NCI-H2227 (cell line): ENCODE measurements around the gene ACOX3.
"Not testable (repeated sequence)": the region's sequence is repeated elsewhere in the genome, so short reads cannot be mapped to it uniquely, and the experiment has no call there.

Experiments used
- DNase-seq: peaks from one replicate; lab custom pipeline; 2025; ENCODE audit not compliant: unreplicated experiment; lab: John Stamatoyannopoulos, UW

The ACOX3 gene

DNA sequence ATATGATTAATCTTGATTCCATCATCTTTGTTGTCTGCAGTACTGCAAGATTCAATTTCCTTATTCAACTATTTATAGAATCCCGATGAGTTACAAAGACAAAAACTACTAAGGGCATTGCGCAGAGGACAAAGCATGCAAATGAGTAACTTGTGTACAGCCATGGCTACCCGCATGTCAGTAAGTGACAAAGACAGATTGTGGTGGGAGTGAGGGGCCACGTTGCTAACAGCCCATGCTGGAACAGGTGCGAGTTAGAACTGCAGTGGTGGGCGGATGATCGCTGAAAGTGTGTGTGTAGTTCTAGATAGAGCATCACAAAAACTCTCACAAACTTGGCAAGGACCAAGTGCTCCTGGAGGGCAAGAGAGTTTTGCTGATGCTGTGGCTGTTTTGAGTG lies 49.5 kb downstream of the ACOX3 start:
- DNase-seq: no peak

DNA sequence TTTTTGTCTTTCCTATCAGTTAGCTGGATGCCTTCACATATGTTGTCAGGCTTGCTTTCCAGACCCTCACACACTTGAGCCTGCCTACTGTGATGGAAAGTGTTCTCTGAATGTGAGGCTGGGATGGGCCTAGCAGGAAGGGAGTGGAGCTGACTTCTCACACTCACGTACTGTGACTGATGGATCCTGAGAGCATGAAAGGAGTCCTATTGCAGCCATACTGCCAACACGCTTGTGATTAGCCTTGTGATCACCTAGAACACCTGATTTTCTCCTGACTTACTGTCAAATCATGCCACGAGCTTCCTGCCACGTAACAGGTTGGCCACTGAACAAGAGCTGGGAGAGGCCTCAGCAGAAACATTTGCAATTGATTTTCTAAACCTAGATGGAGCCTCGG lies 49.9 kb downstream of the ACOX3 start:
- no peak for DNase-seq

DNA sequence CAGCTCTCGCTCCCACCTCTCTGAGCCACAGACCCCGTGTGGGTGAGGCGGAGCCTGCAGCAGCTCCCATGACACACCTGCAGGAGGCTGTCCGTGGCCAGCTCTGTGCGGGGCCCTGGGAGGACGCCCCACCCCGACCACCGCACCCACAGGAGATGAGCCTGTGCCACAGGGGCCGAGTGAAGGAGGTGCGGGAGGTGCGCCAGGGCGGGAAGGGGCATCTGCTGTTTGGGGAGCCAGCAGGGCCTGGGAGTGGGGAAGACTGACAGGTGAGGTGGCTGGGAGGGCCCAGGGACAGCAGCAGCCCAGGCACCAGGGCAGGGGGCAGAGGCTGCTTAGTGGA lies 52.0 kb downstream of the ACOX3 start:
- DNase-seq: no peak

DNA sequence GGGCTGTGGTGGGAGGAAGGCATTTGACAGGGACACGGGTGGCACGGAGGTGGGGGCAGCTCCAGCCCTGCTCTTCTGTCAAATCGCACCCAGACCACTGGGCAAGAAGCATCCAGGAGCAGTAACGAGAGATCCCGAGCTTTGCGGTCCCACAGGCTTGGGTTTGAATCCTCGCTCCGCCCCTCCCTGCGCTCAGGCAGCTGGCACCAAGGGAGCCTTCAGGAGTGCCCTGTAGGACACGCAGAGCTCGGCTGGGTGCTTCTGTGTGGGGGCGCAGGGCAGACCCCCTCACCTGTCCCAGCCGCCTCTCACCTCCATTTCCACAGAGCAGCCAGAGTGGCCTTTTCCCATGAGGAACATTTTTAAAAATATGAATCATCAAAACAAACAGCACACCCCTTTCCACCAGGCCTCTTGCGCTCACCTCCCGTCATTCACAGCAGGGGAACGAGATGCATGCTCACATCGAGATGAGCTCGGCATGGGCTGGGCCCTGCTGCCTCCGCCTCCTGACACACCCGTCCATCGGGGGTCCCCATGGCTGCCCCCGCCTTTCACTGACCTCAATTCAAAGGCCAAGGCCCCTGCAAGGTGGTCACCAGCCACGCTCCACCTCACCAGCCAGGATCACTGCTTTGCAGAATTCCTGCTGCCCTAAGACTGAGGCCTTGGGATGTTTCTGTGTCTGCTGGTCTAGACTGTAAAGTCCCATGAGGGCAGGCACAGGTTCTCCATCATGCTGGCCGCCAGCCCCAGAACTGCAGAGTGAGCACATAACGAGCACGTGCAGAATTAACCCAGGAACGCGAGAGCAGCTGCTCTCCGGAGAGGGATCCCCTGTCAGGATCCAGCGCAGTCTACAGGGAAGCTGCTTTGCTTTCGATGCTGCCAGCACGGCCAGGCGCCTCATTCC lies 52.7 kb downstream of the ACOX3 start:
- no peak for DNase-seq

DNA sequence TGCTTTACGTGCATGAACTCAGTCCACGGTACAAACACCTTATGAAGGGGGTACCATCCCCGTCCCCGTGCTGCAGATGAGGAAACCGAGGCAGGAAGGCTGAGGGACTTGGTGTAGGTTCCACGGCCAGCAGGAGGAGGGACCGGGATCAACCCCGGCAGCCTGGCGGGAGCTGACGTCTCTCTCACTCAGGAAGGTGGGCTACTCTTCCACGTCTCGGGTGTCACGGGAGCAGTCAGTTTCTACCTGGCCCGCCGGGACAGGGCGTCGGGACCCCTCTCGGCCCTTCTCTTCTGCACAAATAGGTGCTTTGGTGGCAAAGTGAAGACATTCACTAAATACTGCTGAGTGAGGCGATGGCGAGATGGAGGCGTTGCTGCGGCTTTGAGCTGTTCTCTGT lies 53.3 kb downstream of the ACOX3 start:
- no peak for DNase-seq

DNA sequence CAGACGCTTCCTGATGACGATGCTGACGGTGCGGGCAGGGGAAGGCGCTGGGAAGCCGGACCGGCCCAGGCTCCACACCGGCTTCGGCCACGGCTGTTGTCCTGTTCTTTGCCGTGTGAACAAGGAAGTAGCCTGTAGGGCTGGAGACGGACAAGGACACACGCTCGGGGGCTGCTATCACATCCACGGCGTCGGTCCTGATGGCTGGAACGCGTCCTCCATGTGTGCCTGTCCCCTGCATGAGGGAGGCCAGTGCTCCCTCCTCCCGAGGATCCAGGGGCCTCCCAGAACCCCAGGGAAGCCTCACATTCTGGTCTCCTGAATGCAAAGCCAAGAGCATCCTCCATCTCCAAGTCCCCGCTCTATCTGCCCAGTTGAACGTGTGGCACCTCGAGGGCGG lies 53.8 kb downstream of the ACOX3 start:
- DNase-seq: no peak

DNA sequence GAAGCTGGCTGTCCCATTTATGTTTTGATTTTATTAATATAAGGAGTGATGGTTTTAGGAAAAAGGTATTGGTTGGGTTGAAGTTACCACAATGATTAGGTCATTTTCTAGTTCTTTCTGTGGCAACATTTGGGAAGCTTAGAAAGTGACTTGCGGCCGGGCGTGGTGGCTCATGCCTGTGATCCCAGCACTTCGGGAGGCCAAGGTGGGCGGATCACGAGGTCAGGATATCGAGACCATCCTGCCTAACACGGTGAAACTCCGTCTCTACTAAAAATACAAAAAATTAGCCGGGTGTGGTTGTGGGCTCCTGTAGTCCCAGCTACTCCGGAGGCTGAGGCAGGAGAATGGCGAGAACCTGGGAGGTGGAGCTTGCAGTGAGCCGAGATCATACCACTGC lies 54.4 kb downstream of the ACOX3 start:
- not testable (repeated sequence) for DNase-seq

DNA sequence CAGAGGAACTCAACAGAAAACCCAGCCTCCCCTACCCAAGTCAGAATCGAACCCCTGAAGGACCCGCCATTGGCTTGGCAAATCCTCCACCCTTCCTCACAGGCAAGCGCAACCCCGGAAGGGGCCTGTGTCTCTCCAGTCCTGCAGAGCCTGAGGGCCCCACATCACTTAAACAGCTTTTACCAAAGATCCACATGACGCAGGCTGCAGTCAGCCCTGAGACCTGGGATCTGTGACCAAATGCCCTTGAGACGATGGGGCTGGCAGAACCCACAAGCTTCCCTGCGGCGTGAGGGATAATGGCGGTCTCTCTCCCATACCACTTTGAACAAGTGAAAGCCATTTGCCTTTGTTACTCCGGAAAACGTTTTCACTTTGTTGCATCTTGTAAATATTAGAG lies 54.9 kb downstream of the ACOX3 start:
- no peak for DNase-seq

DNA sequence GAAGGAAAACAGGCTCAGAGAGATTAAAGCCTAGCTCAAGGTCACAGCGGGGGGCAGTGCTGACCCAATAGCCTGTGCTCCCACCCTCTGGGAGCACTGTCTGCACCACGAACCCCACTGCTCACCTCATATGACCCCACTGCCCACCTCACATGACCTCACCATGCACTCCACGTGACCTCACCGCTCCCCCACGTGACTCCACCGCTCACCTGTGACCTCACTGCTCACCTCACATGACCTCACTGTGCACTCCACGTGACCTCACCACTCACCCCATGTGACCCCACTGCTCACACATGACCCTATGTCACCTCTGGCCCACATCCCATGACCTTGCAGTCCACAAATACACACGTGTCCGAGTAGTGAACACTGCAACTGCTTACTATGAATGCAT lies 55.4 kb downstream of the ACOX3 start:
- no peak for DNase-seq

DNA sequence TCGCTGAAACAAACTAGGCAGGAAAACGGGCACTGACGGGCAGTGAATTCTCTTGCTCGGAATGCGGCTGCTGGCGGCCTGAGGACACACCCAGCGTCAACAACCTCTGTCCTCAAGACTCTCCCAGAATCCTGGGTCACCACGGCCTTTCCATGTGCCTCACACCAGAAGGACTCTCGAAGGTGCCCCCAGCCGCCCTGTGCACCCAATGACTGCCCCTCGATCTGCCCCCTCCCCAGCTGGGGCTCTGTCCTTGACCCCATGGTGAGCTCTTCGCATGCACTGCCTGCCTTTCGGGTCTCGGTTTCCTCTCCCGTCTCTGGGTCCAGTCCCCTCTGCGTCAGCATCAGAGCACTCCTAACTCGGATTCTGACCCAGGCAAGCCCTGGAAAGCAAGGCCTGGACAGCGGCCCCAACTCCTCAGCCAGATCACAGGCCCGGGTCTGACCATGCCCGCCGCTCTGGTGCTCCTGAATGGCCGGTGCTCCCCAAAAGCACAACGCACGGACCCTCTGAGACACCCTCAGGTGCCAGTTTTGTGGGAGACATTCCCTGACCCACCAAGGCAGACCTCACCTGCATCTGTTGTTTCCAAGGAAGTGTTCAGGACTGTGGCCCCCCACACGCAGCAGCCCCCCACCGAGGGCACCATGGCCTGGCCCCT lies 56.0 kb downstream of the ACOX3 start:
- DNase-seq: no peak

DNA sequence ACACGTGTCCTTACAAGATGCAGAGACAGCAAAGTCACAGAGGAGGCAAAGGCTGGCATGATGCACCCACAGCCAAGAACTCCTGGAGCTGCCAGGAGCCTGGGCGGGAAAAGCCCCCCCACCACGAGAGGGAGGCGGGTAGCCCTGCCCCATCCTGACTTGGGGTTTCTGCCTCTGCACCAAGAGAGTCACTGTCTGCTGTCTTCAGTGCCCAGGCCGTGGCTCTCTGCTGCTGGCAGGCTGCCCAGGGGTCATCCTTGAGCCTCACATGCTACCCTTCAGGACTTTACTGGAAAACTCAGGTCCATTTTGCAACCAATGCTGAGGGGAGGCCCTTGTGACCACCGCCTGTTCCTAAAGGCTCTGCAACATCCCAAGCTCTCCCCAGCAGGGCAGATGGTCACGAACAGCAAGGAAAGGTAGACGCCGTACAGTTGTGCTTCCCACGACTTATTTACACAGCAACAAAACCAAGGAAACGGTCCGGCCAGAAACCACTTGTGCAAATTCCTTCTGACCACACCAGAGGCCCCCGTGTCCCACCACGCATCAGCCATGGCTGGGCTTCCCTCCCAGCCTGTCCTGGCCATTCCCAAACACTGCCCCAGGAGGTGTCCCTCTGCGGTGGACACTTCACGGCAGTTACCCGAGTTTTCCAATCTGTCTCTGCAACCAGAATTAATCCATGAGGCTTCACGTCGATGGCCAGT lies 56.9 kb downstream of the ACOX3 start:
- DNase-seq: no peak

DNA sequence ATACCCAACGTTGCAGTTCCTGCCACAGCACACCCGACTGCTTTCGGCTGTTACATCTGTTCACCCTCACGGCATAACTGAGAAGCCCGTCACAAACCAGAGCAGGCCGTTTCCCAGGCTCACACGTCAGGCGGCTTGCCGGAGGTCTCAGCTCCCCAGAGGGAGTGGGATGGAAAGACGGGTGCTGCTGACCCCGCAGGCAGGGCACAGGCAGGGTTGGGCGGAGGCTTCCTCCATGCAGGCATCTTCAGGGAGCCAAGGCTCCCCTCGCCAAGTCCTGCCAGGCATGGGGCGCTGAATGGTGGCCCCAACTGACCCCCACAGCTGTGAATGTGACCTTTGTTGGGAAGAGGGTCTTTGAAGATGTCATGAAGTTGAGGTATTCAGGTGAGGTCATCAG lies 57.5 kb downstream of the ACOX3 start:
- no peak for DNase-seq

DNA sequence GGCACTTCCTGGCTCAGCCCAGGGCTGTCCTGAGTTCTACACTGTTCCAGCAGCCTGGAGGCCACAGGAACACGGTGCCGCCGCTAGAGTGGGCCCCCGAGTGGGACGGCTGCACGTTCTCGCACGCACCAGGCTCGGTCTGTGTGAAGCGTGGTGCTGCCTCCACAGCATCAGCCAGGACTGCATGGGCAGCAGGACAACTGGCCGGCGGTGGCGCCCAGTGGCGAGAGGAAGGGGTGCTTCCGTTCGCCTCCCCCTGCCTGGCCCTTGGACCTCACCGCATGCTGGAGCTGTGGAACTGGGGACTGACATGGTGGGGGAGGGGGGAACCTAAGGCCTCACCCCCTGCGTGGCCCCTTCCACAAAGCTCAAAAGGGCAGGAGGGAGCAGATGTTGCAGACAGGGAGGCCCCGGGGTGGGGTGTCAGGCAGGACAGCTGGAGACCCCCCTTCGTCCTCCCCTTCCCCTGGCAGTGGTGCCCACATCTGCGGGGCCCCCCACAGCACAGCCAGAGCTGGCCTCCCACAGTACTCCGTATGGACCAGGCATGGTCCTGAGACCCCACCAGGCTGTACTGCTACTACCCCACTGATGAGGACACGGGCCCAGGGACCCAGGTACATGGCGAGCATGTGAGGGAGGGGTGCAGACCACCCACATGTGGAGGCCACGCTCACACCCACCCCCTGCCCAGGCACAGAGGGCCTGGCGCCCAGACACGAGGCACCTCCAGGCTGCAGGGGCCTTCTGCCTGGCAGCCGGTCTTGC lies 58.5 kb downstream of the ACOX3 start:
- DNase-seq: no peak

DNA sequence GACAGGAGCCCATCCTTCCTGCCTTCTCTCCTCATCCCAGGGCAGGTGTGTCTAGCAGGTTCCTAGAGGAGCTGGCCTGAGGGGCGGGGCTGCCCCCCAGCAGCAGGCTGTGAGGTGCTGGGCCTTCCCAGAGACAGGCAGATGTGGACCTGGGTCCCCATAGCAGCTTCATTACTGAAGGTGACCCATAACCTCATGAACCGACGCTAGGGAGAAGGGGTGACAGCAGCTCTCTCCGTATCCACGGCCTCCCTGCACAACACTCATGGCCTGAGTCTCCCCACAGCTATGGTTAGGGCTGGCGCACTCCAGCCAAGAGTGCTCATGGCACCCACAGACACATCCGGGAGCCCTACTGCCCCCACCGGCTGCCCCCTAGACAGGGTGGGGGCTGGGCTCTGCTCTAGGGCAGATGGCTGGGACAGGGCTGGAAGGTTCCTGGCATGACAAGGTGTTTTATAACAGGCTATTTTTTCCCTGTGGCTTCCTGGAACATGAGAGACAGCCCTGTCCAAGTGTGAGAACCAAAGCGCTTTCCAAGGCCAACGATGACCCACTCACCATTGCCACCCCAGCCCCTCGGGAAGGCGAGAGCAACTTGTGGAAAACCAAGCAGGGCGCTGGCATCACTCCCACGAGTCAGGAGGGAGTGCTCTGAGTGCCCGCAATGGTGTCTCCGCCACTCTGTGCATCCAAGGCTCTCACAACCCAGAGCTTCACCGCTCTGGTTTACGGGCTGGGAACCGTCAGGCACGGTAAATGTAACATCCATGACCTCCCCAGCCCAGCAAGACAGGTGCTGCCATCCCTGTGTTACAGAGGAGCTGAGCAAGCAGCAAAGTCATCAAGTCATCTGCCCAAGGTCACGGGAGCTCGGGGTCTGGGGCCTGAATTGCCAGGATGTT lies 59.8 kb downstream of the ACOX3 start:
- no peak for DNase-seq

DNA sequence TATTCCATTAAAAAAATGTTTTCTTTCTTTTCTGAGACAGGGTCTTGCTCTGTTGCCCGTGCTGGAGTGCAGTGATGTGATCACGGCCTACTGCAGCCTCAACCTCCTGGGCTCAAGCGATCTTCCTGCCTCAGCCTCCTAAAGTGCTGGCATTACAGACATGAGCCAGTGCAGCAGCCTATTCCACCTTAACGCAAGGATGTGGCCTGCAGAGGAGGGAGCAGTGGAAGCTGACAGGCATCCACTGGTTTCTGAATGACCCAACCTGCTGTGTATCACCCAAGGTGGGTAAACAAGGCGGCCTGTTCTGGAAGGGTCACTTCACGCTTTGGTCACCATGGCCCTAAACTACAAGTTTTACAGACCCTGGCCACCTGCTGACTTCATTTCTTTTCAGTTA lies 60.8 kb downstream of the ACOX3 start:
- DNase-seq: no peak

DNA sequence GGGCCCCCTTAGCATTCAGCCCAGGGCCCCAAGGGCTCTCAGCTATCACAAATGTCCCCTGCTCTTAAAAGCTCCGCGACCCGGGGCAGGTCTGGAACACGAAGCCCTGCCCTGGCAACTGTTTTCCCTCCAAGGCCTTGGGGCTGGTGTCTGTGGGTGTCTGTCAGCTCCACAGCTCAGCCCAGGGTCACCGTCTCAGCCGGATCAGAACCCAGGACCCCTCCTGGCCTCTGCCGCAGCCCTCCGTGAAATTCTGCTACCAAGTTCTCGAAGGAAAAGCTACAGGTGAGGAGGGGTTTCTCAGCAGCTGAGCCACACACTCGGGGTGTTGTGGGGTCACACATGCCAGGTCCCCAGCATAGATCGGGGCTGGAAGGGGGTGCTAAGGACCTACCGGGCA lies 61.2 kb downstream of the ACOX3 start:
- DNase-seq: no peak

DNA sequence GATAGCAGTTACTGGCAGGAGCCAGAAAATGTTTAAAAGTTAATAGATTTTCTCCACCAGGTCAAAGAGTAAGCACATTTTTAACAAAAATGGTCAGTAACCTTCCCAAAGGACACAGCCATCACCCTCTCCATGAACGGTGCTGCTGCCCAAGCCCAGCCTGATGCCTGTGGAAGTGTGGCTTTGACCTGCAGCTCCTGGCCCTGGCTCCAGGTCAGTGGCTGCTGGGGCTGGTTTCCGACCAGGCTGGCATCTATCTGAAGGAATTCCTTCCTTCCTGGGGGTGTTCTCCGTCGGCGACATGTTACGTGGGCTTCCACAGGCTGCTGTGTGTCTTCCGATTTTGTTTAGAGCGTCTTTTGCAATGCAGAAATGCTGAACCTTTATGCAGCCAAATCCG lies 61.7 kb downstream of the ACOX3 start:
- DNase-seq: no peak

DNA sequence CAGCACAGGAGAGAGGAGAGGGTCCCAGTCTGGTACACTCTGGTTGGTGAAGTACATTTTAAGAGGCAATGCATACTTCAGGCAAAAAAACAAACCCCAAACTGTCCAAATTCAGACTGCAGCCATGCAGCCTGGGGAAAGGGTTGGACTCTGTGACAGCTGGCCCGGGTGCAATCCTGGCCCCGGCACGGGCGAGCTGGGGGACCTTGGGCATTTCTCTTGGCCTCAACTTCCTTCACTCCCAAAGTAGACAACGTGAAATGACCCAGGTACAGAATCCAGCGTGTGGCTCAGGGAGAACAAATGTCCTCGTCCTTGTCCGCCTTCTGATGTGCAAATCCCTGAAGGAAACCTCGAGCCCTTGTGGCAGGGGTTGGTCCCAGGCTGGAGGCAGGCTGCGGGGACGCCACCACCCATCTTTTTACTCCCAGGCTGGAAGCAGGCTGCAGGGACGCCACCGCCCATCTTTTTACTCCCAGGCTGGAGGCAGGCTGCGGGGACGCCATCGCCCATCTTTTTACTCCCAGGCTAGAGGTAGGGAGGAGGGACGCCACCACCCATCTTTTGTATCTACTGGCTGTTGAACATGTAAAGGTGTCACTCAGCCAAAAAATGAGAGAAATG lies 62.3 kb downstream of the ACOX3 start:
- no peak for DNase-seq

DNA sequence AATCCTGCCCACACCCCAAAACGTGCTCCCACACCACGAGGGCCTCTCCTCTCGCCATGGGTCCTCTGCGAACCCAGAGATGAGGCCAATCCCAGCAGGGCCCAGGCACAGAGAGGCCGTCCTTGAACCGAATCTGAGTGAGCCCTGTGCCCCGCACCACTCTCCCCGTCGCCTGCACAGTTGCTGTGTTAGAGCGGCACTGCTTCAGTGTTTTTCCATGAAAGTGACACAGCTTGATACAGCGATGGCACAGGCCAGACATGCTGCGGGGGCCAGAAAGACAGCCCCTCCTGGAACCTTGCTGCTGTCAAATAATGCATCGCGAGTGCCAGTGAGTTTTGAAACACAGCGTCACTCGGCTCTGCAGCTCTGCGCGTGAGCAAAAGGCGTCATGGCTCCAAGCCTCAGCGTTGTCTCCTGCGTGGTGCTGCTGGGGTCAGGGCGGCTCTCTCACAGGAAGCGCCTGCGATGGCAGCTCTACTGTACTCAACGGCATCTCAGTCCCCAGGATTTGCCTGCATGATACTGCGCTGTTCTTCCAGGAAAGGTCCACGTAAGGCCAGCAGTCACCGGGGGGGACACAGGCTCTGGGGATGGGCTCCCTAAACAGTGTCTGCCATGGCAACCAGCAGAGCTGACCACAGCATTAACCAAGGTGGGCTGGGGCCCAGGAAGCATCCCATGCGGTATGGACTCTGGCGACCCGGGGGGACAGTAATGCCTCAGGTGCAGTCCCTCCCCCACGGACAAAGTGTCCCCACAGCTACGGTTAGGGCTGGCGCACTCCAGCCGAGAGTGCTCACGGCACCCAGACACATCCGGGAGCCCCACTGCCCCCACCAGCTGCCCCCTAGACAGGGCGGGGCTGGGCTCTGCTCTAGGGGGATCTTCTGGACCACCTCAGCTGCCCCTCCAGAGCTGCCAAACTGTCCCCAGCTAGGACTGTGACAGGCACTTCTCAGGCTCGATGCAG lies 63.1 kb downstream of the ACOX3 start:
- no peak for DNase-seq
